ENCODE results near the gene ITGB3BP. TPM values are rescaled to one million over a fixed set of nuclear protein-coding genes. Genes with fewer than 3 reads are reported as not detected.
A peak's percentile ranks its signal among the peaks of the same experiment; 100 is the strongest.

ITGB3BP gene
- total RNA-seq, 2 experiments from 2014 or later: 8.3 to 9.3 TPM

DNA sequence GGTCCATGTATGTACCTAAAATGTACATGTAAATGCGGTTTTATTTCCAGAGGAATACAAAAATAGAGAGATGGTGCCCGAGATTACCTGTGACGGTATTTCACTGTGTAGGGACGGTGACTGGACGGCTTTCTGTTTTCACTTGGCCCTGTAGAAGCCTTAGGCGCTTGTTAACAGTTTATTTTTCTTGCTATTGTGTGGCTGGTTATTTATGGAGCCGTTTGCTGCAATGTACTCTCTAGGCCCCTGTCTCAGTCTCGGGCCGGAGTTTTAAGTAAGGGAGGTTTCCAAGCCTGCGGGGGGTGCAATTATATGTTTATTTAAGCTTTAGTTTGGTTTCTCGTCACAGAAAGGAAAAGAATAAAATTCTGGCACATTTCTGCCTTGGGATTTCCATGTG, 713 bp upstream of the ITGB3BP start:
- peak overlapping the region; percentile 68 to 86 for H3K27ac ChIP-seq (ENCODE audit: low read depth in 1 of 2, low read length in 2 of 2)
- POLR2A ChIA-PET: interaction anchor here (0.7 to 1.5 kb wide), 3 partner anchors 26 to 128 kb away, joined by 3 to 5 read pairs (median 4); partner anchors contain the start of gene PGM1
- Mint-ChIP-seq H3K27me3 (no peaks in the 10 kb centered on the region), H3K9me3 (no peaks in the 10 kb centered on the region), H3K36me3 (ENCODE audit: low read depth) (peaks cover 36% of the 10 kb centered on the region), H3K4me1 (ENCODE audit: low read depth) (peaks cover 47% of the 10 kb centered on the region), H3K4me3 (peak overlapping the region; percentile 91), H3K27ac (peak overlapping the region; percentile 95)
- H3K36me3 ChIP-seq (ENCODE audit: insufficient read depth, low read length): no peaks in the 10 kb centered on the region
- ATAC-seq (ENCODE audit: poor library complexity) (peak; percentile 14), DNase-seq (no peak)
- TF ChIP-seq, protein P1, sequence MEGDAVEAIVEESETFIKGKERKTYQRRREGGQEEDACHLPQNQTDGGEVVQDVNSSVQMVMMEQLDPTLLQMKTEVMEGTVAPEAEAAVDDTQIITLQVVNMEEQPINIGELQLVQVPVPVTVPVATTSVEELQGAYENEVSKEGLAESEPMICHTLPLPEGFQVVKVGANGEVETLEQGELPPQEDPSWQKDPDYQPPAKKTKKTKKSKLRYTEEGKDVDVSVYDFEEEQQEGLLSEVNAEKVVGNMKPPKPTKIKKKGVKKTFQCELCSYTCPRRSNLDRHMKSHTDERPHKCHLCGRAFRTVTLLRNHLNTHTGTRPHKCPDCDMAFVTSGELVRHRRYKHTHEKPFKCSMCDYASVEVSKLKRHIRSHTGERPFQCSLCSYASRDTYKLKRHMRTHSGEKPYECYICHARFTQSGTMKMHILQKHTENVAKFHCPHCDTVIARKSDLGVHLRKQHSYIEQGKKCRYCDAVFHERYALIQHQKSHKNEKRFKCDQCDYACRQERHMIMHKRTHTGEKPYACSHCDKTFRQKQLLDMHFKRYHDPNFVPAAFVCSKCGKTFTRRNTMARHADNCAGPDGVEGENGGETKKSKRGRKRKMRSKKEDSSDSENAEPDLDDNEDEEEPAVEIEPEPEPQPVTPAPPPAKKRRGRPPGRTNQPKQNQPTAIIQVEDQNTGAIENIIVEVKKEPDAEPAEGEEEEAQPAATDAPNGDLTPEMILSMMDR (IDR thresholded peaks at IDR 0.05): no peak
- H3K4me3 ChIP-seq (ENCODE audit: low read length): peak overlapping the region; percentile 79
- intact Hi-C loops (cut with DNase I, micrococcal nuclease): loop anchor here in 1 of 2 experiments (1.0 to 10.0 kb wide), 4 partner anchors 71 to 1089 kb away; partner anchors contain the start of genes ALG6 and USP1
- CTCF ChIA-PET: no interaction called here
- H3K27me3 ChIP-seq (ENCODE audit: control insufficient read depth in 1 of 2, insufficient read depth in 2 of 2, low read length in 2 of 2): no peaks in the 10 kb centered on the region
- H3K9me3 ChIP-seq (ENCODE audit: control insufficient read depth in 1 of 2, insufficient read depth in 1 of 2, low read length in 2 of 2): no peaks in the 10 kb centered on the region
- peaks cover 13% of the 10 kb centered on the region for H3K4me1 ChIP-seq (ENCODE audit: insufficient read depth, low read length)

DNA sequence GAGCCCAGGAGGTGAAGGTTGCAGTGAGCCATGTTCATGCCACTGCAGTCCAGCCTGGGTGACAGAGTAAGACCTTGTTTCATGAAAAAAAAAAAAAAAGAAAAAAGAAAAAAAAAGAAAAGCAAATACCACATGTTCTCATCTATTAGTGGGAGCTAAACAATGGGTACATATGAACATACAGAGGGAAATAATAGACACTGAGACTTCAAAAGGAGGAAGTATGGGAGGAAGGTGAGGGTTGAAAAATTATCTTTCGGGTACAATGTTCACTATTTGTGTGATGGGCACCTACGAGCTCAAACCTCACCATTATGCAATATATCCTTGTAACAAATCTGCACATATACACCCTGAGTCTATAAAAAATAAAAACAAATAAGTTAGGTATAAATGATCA, 6.4 kb downstream of the ITGB3BP start:
- H3K27me3 Mint-ChIP-seq: no peaks in the 10 kb centered on the region
- no peak overlapping the region for H3K27ac Mint-ChIP-seq
- no peaks in the 10 kb centered on the region for H3K9me3 Mint-ChIP-seq
- DNase-seq: no peak
- no peak overlapping the region for H3K4me3 Mint-ChIP-seq
- Histone ChIP-seq H3K27ac (ENCODE audit: low read depth in 1 of 2, low read length in 2 of 2) (no peak overlapping the region), H3K9me3 (ENCODE audit: control insufficient read depth in 1 of 2, insufficient read depth in 1 of 2, low read length in 2 of 2) (no peaks in the 10 kb centered on the region), H3K4me3 (ENCODE audit: low read length) (no peak overlapping the region), H3K4me1 (ENCODE audit: insufficient read depth, low read length) (no peaks in the 10 kb centered on the region), H3K27me3 (ENCODE audit: control insufficient read depth in 1 of 2, insufficient read depth in 2 of 2, low read length in 2 of 2) (no peaks in the 10 kb centered on the region), H3K36me3 (ENCODE audit: insufficient read depth, low read length) (no peaks in the 10 kb centered on the region)
- H3K4me1 Mint-ChIP-seq (ENCODE audit: low read depth): peaks cover 13% of the 10 kb centered on the region
- TF ChIP-seq, protein P1 (IDR thresholded peaks at IDR 0.05): no peak
- no peaks in the 10 kb centered on the region for H3K36me3 Mint-ChIP-seq (ENCODE audit: low read depth)
- intact Hi-C loops (cut with DNase I, micrococcal nuclease): no loop called here
- no peak for ATAC-seq (ENCODE audit: poor library complexity)
- ChIA-PET CTCF (no interaction called here), POLR2A (no interaction called here)

DNA sequence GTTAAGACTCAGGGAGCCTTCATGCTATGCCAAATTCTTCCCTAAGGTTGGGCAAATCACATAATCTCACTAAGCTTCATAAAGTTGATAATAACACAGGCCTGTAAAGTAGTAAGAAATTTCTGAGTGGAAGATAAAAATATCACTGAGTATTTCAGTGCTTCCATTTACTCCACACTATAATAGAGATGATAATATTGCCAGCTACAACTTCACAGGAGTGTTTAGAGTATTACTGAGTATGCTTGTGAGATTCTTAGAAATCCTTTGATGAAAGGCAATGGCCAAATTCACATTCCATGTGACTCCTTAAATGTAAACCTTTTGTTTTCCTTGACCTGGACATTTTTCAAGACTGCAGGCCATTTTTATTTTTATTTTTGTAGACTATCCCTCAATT, 10.4 kb downstream of the ITGB3BP start:
- CTCF ChIA-PET: no interaction called here
- Histone ChIP-seq H3K36me3 (ENCODE audit: insufficient read depth, low read length) (no peaks in the 10 kb centered on the region), H3K9me3 (ENCODE audit: control insufficient read depth in 1 of 2, insufficient read depth in 1 of 2, low read length in 2 of 2) (no peaks in the 10 kb centered on the region), H3K27me3 (ENCODE audit: control insufficient read depth in 1 of 2, insufficient read depth in 2 of 2, low read length in 2 of 2) (no peaks in the 10 kb centered on the region), H3K27ac (ENCODE audit: low read depth in 1 of 2, low read length in 2 of 2) (no peak overlapping the region), H3K4me1 (ENCODE audit: insufficient read depth, low read length) (no peaks in the 10 kb centered on the region), H3K4me3 (ENCODE audit: low read length) (no peak overlapping the region)
- TF ChIP-seq, protein P1 (IDR thresholded peaks at IDR 0.05): no peak
- no peaks in the 10 kb centered on the region for H3K27me3 Mint-ChIP-seq
- H3K4me1 Mint-ChIP-seq (ENCODE audit: low read depth): no peaks in the 10 kb centered on the region
- ATAC-seq (ENCODE audit: poor library complexity): no peak
- no peak overlapping the region for H3K4me3 Mint-ChIP-seq
- intact Hi-C loops (cut with DNase I, micrococcal nuclease): no loop called here
- no peaks in the 10 kb centered on the region for H3K9me3 Mint-ChIP-seq
- H3K36me3 Mint-ChIP-seq (ENCODE audit: low read depth): peaks cover 4% of the 10 kb centered on the region
- no peak for DNase-seq
- POLR2A ChIA-PET: interaction anchor here (1.0 kb wide), 1 partner anchor 10 kb away, joined by 3 read pairs; no protein-coding TSS in a partner anchor
- no peak overlapping the region for H3K27ac Mint-ChIP-seq
